Heart left ventricle (tissue), 13 donors: ENCODE measurements around the gene DLGAP5.

Experiments
- CTCF ChIP-seq, 12 donors: fragments of 200-600 bp; sonication (generic) in 4 of 12; IDR thresholded peaks; one replicate each; pipeline versions ENCODE4 v1.5.0 to v1.8.0; 2018 to 2022; ENCODE audit warnings: antibody characterized with exemption in 12 of 12, mild to moderate bottlenecking in 5 of 12
- POLR2A ChIP-seq, 2 donors: fragments of 450-650 bp; IDR thresholded peaks; one replicate each; pipeline ENCODE4 v1.6.1; 2017; ENCODE audit warnings: antibody characterized with exemption in 2 of 2, mild to moderate bottlenecking in 2 of 2, moderate library complexity in 2 of 2
- donor health status: ischemic (EF 13 %, LVEDD 7.1; RV severe dilation, severe dysfunction).
- donor health status: DM: no; HTN: yes; CAD: no.
- donor health status: DM: no; HTN: no; CAD: no.
- donor health status: ischemic (EF 25% LVEDD 6.9; RV normal size, moderate dysfunction).
- donor health status: ischemic (EF 25% LVEDD 5.7; RV mildly dilated, moderate dysfunction).
- donor health status: ischemic (EF 35%, LVEDD 5.7; RV mildly dilated, moderate dysfunction).
- donor health status: nonischemic (EF 11% LVEDD 7.7; RV severe dilation, severe dysfunction).
- donor health status: DM: yes; HTN: yes; CAD: no.
- donor health status: PGD.
- donor health status: ischemic (EF 29% LVEDD 5.4; RV normal size, mild dysfunction).
- donor health status: nonischemic (EF 23%, LVEDD 6.1; RV moderate dilation, normal function).

- no peak for TF ChIP-seq CTCF (IDR thresholded peaks at IDR 0.05)
- TF ChIP-seq POLR2A (IDR thresholded peaks at IDR 0.05), result no peak
Measured at GRCh38 chr14:55240526-55241178, 49.3 kb upstream of the DLGAP5 start.
